ENCODE data around the gene KDELR3. TPM values are rescaled to one million over a fixed set of nuclear protein-coding genes. Genes with fewer than 3 reads are reported as not detected.
A peak's percentile ranks its signal among the peaks of the same experiment; 100 is the strongest.

Gene KDELR3
- 75.3 and 82.1 TPM in 2 replicates for total RNA-seq (2014; rRNA removed; shearing (Covaris generic))

- DNase-seq (ENCODE audit: low read depth): peak; percentile 74
Measured at GRCh38 chr22:38467904-38468442, at the start of gene KDELR3. KDELR3 (plus strand) TSS chr22:38468096; CDS start chr22:38468234, 138 bp downstream.

GRCh38 chr22:38418589-38418988 lies 49.3 kb upstream of the KDELR3 start:
- no peak for DNase-seq (ENCODE audit: low read depth)

GRCh38 chr22:38419121-38419857 lies 48.6 kb upstream of the KDELR3 start:
- no peak for DNase-seq (ENCODE audit: low read depth)

- no peak for DNase-seq (ENCODE audit: low read depth)
Measured at GRCh38 chr22:38419858-38420160, 48.1 kb upstream of the KDELR3 start.

GRCh38 chr22:38420734-38421133 lies 47.2 kb upstream of the KDELR3 start:
- no peak for DNase-seq (ENCODE audit: low read depth)

- DNase-seq (ENCODE audit: low read depth): no peak
Measured at GRCh38 chr22:38422611-38423511, 45.0 kb upstream of the KDELR3 start.

- no peak for DNase-seq (ENCODE audit: low read depth)
Measured at GRCh38 chr22:38423512-38424503, 44.1 kb upstream of the KDELR3 start.

- DNase-seq (ENCODE audit: low read depth): no peak
Measured at GRCh38 chr22:38424525-38425080, 43.3 kb upstream of the KDELR3 start.

- DNase-seq (ENCODE audit: low read depth): no peak
Measured at GRCh38 chr22:38426628-38427027, 41.3 kb upstream of the KDELR3 start.

GRCh38 chr22:38427465-38427864 lies 40.4 kb upstream of the KDELR3 start:
- DNase-seq (ENCODE audit: low read depth): no peak

GRCh38 chr22:38427940-38428339 lies 40.0 kb upstream of the KDELR3 start:
- no peak for DNase-seq (ENCODE audit: low read depth)

- DNase-seq (ENCODE audit: low read depth): no peak
Measured at GRCh38 chr22:38428714-38429113, 39.2 kb upstream of the KDELR3 start.

- DNase-seq (ENCODE audit: low read depth): no peak
Measured at GRCh38 chr22:38429499-38430068, 38.3 kb upstream of the KDELR3 start.

- no peak for DNase-seq (ENCODE audit: low read depth)
Measured at GRCh38 chr22:38431266-38432010, 36.5 kb upstream of the KDELR3 start.

GRCh38 chr22:38432264-38432663 lies 35.6 kb upstream of the KDELR3 start:
- DNase-seq (ENCODE audit: low read depth): no peak

GRCh38 chr22:38433871-38434270 lies 34.0 kb upstream of the KDELR3 start:
- DNase-seq (ENCODE audit: low read depth): no peak

GRCh38 chr22:38435010-38435409 lies 32.9 kb upstream of the KDELR3 start:
- DNase-seq (ENCODE audit: low read depth): no peak

GRCh38 chr22:38435965-38436364 lies 31.9 kb upstream of the KDELR3 start:
- DNase-seq (ENCODE audit: low read depth): no peak

GRCh38 chr22:38436629-38437395 lies 31.1 kb upstream of the KDELR3 start:
- no peak for DNase-seq (ENCODE audit: low read depth)

Measured in RPMI7951 (cell line).